ENCODE measurements around the gene VASN. TPM values are rescaled to one million over a fixed set of nuclear protein-coding genes. Genes with fewer than 3 reads are reported as not detected.

The VASN gene
- total and polyA plus RNA-seq, 2 donors from 2014 or later, result 75.7 to 82.7 TPM

GRCh38 chr16:4358236-4358635 is 13.4 kb upstream of the VASN start:
- DNase-seq (no peak), FAIRE-seq (no peak)
- no peaks in the 10 kb centered on the region for H3K9me3 ChIP-seq (ENCODE audit: control insufficient read depth in 2 of 3, insufficient read depth in 1 of 3, low read length in 3 of 3)
- TF ChIP-seq CTCF (IDR thresholded peaks at IDR 0.05; ENCODE audit: borderline replicate concordance, extremely low read depth, insufficient read depth), result no peak
- peaks cover 0 to 2% (median 0%) of the 10 kb centered on the region in 3 donors for H3K36me3 ChIP-seq (ENCODE audit: control insufficient read depth in 2 of 3, insufficient read depth in 3 of 3, low read length in 3 of 3)
- no peak overlapping the region for H3K9ac ChIP-seq (ENCODE audit: low read length in 3 of 3)
- no peak overlapping the region for H3K4me3 ChIP-seq (ENCODE audit: low read length in 3 of 3)
- no peaks in the 10 kb centered on the region for H3K4me1 ChIP-seq (ENCODE audit: control insufficient read depth in 2 of 3, insufficient read depth in 2 of 3, low read depth in 1 of 3, low read length in 3 of 3)
- no peak overlapping the region for H3K27ac ChIP-seq (ENCODE audit: low read depth in 2 of 2, low read length in 2 of 2)
- intact Hi-C loops (cut with DNase I), result no loop called here
- H3K27me3 ChIP-seq (ENCODE audit: control insufficient read depth, insufficient read depth, low read length), result no peaks in the 10 kb centered on the region

GRCh38 chr16:4358831-4359561 is 12.7 kb upstream of the VASN start:
- peak; percentile 96 for TF ChIP-seq CTCF (IDR thresholded peaks at IDR 0.05; ENCODE audit: borderline replicate concordance, extremely low read depth, insufficient read depth)
- FAIRE-seq (no peak), DNase-seq (peak; percentile 43 to 88 (median 79))
- no peak overlapping the region for H3K27ac ChIP-seq (ENCODE audit: low read depth in 2 of 2, low read length in 2 of 2)
- no peak overlapping the region for H3K9ac ChIP-seq (ENCODE audit: low read length in 3 of 3)
- H3K27me3 ChIP-seq (ENCODE audit: control insufficient read depth, insufficient read depth, low read length), result no peaks in the 10 kb centered on the region
- peaks cover 0 to 2% (median 0%) of the 10 kb centered on the region in 3 donors for H3K36me3 ChIP-seq (ENCODE audit: control insufficient read depth in 2 of 3, insufficient read depth in 3 of 3, low read length in 3 of 3)
- H3K4me3 ChIP-seq (ENCODE audit: low read length in 3 of 3), result no peak overlapping the region
- intact Hi-C loops (cut with DNase I), result no loop called here
- no peaks in the 10 kb centered on the region for H3K9me3 ChIP-seq (ENCODE audit: control insufficient read depth in 2 of 3, insufficient read depth in 1 of 3, low read length in 3 of 3)
- H3K4me1 ChIP-seq (ENCODE audit: control insufficient read depth in 2 of 3, insufficient read depth in 2 of 3, low read depth in 1 of 3, low read length in 3 of 3), result no peaks in the 10 kb centered on the region

GRCh38 chr16:4359914-4360313 is 11.7 kb upstream of the VASN start:
- no peaks in the 10 kb centered on the region for H3K9me3 ChIP-seq (ENCODE audit: control insufficient read depth in 2 of 3, insufficient read depth in 1 of 3, low read length in 3 of 3)
- no peaks in the 10 kb centered on the region for H3K27me3 ChIP-seq (ENCODE audit: control insufficient read depth, insufficient read depth, low read length)
- intact Hi-C loops (cut with DNase I), result loop anchor here (5.0 kb wide), 1 partner anchor 42 kb away; no protein-coding TSS in a partner anchor
- no peak overlapping the region for H3K9ac ChIP-seq (ENCODE audit: low read length in 3 of 3)
- FAIRE-seq (no peak), DNase-seq (no peak)
- H3K4me1 ChIP-seq (ENCODE audit: control insufficient read depth in 2 of 3, insufficient read depth in 2 of 3, low read depth in 1 of 3, low read length in 3 of 3), result no peaks in the 10 kb centered on the region
- H3K36me3 ChIP-seq (ENCODE audit: control insufficient read depth in 2 of 3, insufficient read depth in 3 of 3, low read length in 3 of 3), result peaks cover 0 to 2% (median 0%) of the 10 kb centered on the region in 3 donors
- H3K4me3 ChIP-seq (ENCODE audit: low read length in 3 of 3), result no peak overlapping the region
- TF ChIP-seq CTCF (IDR thresholded peaks at IDR 0.05; ENCODE audit: borderline replicate concordance, extremely low read depth, insufficient read depth), result no peak
- H3K27ac ChIP-seq (ENCODE audit: low read depth in 2 of 2, low read length in 2 of 2), result no peak overlapping the region
